Tibial artery (tissue), 4 donors: Measurements from ENCODE around the gene SNAPC2.

Experiments
- DNase-seq, 2 donors: peaks; one replicate each; pipeline ENCODE4 v3.0.0-alpha.2; 2019
- H3K27ac ChIP-seq, 2 donors: fragments of 200-600 bp; sonication (generic) in 1 of 2; 1 replicate in 1 of 2; 2 replicates in 1 of 2; pipeline ENCODE4 v1.5.1; 2018 to 2019; ENCODE audit warnings: mild to moderate bottlenecking in 1 of 2
- H3K27me3 ChIP-seq, 2 donors: fragments of 200-600 bp; sonication (generic) in 1 of 2; one replicate each; pipeline versions ENCODE4 v1.5.1 to v1.6.0; 2016 to 2019
- H3K36me3 ChIP-seq, 3 donors: fragments of 200-600 bp; sonication (generic) in 2 of 3; one replicate each; pipeline ENCODE4 v1.5.1; 2016 to 2019; ENCODE audit warnings: mild to moderate bottlenecking in 2 of 3
- H3K4me1 ChIP-seq, 4 donors: fragments of 200-600 bp; sonication (generic) in 2 of 4; 1 replicate in 3 of 4; 2 replicates in 1 of 4; pipeline ENCODE4 v1.5.1; 2016 to 2019
- H3K4me3 ChIP-seq, 2 donors: fragments of 200-600 bp; sonication (generic) in 1 of 2; 1 replicate in 1 of 2; 2 replicates in 1 of 2; pipeline ENCODE4 v1.5.1; 2018 to 2019; ENCODE audit warnings: mild to moderate bottlenecking in 2 of 2
- H3K9me3 ChIP-seq, 3 donors: fragments of 200-600 bp; sonication (generic) in 1 of 3; one replicate each; pipeline ENCODE4 v1.5.1; 2016 to 2019
- intact Hi-C: fragments of 100-400 bp; cut with DNase I; formaldehyde crosslinking; loops from one replicate; pipeline ENCODE4 v1.15.0; 2023; ENCODE audit warnings: low total_unique reads
- TF ChIP-seq, protein P1 (sequence below), 2 experiments: fragments of 200-600 bp in 1 of 2; fragments of 450-650 bp in 1 of 2; IDR thresholded peaks; one replicate each; pipeline ENCODE4 v1.5.1; 2017 to 2019; ENCODE audit warnings: antibody characterized with exemption in 2 of 2, mild to moderate bottlenecking in 1 of 2, moderate library complexity in 1 of 2

The SNAPC2 gene

DNA sequence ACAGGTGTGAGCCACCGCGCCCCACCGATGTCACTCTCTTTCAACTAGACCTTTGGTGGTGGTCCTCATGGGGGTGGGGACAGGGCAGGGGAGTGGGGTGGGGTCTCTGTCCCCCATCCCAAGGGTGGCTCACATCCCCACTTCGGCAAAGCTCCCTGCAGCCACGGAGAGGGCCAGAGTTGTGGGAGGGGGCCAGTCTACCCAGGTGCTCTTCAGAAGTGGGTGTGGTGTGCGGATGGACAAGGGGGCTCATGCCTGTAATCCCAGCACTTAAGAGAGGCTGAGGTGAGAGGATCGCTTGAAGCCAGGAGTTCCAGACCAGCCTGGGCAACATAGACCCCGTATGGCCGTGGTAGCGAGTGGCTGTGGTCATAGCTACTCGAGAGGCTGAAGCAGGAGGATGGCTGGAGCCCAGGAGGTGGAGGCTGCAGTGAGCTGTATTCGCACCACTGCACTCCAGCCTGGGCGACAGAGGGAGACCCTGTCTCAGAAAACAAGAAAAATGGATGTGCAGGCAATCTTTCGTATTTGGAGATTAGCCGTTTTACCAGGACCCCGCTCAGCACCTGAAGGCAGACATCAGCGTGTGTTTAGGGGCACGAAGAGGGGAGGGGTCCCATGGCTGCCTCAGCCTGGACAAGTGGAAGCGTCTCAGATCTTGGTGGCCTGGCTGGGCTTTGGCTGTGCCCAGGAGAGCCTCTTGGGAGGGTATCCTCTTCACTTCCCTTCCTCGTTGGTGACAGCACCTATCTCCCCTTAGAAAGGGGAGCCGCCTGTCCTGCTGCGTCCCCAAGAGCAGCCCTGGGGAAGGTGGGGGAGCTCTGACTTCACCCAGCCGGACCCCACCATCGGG lies 4.7 kb upstream of the SNAPC2 start:
- intact Hi-C loops, result loop anchor here (5.0 kb wide), 1 partner anchor 87 kb away; no protein-coding TSS in a partner anchor

GRCh38 chr19:7916103-7916954 lies 3.8 kb upstream of the SNAPC2 start:
- peaks cover 0 to 50% (median 44%) of the 10 kb centered on the region in 4 donors for H3K4me1 ChIP-seq

More for the DNA sequence above, 4.7 kb upstream of the SNAPC2 start:
- TF ChIP-seq, protein P1, sequence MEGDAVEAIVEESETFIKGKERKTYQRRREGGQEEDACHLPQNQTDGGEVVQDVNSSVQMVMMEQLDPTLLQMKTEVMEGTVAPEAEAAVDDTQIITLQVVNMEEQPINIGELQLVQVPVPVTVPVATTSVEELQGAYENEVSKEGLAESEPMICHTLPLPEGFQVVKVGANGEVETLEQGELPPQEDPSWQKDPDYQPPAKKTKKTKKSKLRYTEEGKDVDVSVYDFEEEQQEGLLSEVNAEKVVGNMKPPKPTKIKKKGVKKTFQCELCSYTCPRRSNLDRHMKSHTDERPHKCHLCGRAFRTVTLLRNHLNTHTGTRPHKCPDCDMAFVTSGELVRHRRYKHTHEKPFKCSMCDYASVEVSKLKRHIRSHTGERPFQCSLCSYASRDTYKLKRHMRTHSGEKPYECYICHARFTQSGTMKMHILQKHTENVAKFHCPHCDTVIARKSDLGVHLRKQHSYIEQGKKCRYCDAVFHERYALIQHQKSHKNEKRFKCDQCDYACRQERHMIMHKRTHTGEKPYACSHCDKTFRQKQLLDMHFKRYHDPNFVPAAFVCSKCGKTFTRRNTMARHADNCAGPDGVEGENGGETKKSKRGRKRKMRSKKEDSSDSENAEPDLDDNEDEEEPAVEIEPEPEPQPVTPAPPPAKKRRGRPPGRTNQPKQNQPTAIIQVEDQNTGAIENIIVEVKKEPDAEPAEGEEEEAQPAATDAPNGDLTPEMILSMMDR (IDR thresholded peaks at IDR 0.05), result no peak
- DNase-seq, result no peak
- peak overlapping the region in 1 of 2 donors; percentile 52 for H3K4me3 ChIP-seq
- peaks cover 25 to 32% (median 28%) of the 10 kb centered on the region in 3 donors for H3K36me3 ChIP-seq
- H3K4me1 ChIP-seq, result peaks cover 0 to 45% (median 40%) of the 10 kb centered on the region in 4 donors
- H3K9me3 ChIP-seq, result no peaks in the 10 kb centered on the region
- H3K27me3 ChIP-seq, result peaks cover 0 to 69% of the 10 kb centered on the region in 2 donors
- peak overlapping the region in 1 of 2 donors; percentile 42 for H3K27ac ChIP-seq

DNA sequence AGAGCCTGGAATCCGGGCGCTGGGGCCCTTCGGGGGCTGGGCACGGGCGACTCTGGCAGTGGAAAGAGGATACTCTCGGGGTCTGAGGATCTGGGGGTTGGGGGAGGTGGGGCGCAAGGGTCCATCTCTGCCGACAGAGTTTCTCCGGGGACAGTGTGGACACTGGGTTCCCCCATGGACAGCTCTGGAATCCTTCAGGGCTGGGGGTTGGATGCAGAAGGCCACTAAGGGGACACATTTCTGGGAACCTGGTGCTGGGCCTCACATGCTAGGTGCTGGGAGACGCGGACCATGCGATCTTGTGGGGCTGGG lies 3.2 kb upstream of the SNAPC2 start:
- Histone ChIP-seq H3K4me3 (peak overlapping the region; percentile 34 to 52), H3K27ac (peak overlapping the region; percentile 42 to 59), H3K4me1 (peaks cover under 1 to 56% (median 49%) of the 10 kb centered on the region in 4 donors), H3K27me3 (peaks cover 0 to 63% of the 10 kb centered on the region in 2 donors), H3K9me3 (no peaks in the 10 kb centered on the region), H3K36me3 (peaks cover 10 to 22% (median 16%) of the 10 kb centered on the region in 3 donors)
- intact Hi-C loops, result loop anchor here (5.0 kb wide), 1 partner anchor 85 kb away; no protein-coding TSS in a partner anchor
- TF ChIP-seq, protein P1 (IDR thresholded peaks at IDR 0.05), result no peak
- DNase-seq, result no peak

More at GRCh38 chr19:7916103-7916954, 3.8 kb upstream of the SNAPC2 start:
- no peak for DNase-seq
- Histone ChIP-seq H3K27ac (peak overlapping the region in 1 of 2 donors; percentile 42), H3K4me3 (peak overlapping the region; percentile 34 to 52), H3K9me3 (no peaks in the 10 kb centered on the region), H3K27me3 (peaks cover 0 to 64% of the 10 kb centered on the region in 2 donors), H3K36me3 (peaks cover 16 to 24% (median 19%) of the 10 kb centered on the region in 3 donors)
- TF ChIP-seq, protein P1 (IDR thresholded peaks at IDR 0.05), result no peak
- intact Hi-C loops, result loop anchor here (5.0 kb wide), 1 partner anchor 86 kb away; no protein-coding TSS in a partner anchor

GRCh38 chr19:7917267-7918061 lies 2.7 kb upstream of the SNAPC2 start:
- DNase-seq, result peak in 1 of 2 donors; percentile 75
- Histone ChIP-seq H3K9me3 (no peaks in the 10 kb centered on the region), H3K4me3 (peak overlapping the region; percentile 34 to 52), H3K4me1 (peaks cover 4 to 62% (median 55%) of the 10 kb centered on the region in 4 donors), H3K27me3 (peaks cover 0 to 58% of the 10 kb centered on the region in 2 donors), H3K36me3 (peaks cover 8 to 22% (median 16%) of the 10 kb centered on the region in 3 donors), H3K27ac (peak overlapping the region; percentile 42 to 59)
- TF ChIP-seq, protein P1 (IDR thresholded peaks at IDR 0.05), result peak; percentile 52 to 65
- intact Hi-C loops, result loop anchor here (5.0 kb wide), 1 partner anchor 85 kb away; no protein-coding TSS in a partner anchor
